Kidney (tissue), 22 donors: ENCODE results near the gene RELA. TPM values are rescaled to one million over a fixed set of nuclear protein-coding genes. Genes with fewer than 3 reads are reported as not detected.

Experiments used
- DNase-seq, 5 donors: peaks; one replicate each; pipeline ENCODE4 v3.0.0-alpha.2; 2013 to 2020
- FAIRE-seq: peaks from 2 replicates; lab custom pipeline; 2012; peaks lifted over from hg19 to GRCh38; lab: Jason Lieb, UNC
- H3K27ac ChIP-seq, 2 donors: one replicate each; pipeline ENCODE4 v1.7.0; 2013; ENCODE audit warnings: low read depth in 2 of 2, low read length in 2 of 2, inconsistent platforms in 1 of 2
- H3K27me3 ChIP-seq: one replicate; pipeline ENCODE4 v1.7.1; 2013; ENCODE audit warnings: low read length, inconsistent platforms; ENCODE audit not compliant: control insufficient read depth, insufficient read depth
- H3K36me3 ChIP-seq, 3 donors: one replicate each; pipeline versions ENCODE4 v1.7.0 to v1.7.1; 2013; ENCODE audit warnings: low read length in 3 of 3, control low read depth in 1 of 3, inconsistent platforms in 1 of 3; ENCODE audit not compliant: insufficient read depth in 3 of 3, control insufficient read depth in 2 of 3
- H3K4me1 ChIP-seq, 3 donors: one replicate each; pipeline versions ENCODE4 v1.7.0 to v1.7.1; 2013; ENCODE audit warnings: low read length in 3 of 3, inconsistent platforms in 1 of 3, low read depth in 1 of 3; ENCODE audit not compliant: control insufficient read depth in 2 of 3, insufficient read depth in 2 of 3
- H3K4me3 ChIP-seq, 3 donors: one replicate each; pipeline versions ENCODE4 v1.7.0 to v1.8.1; 2013; ENCODE audit warnings: low read length in 3 of 3, control low read depth in 1 of 3, inconsistent platforms in 1 of 3
- H3K9ac ChIP-seq, 3 donors: one replicate each; pipeline versions ENCODE4 v1.7.0 to v1.7.1; 2013; ENCODE audit warnings: low read length in 3 of 3, control low read depth in 1 of 3, inconsistent platforms in 1 of 3
- H3K9me3 ChIP-seq, 3 donors: one replicate each; pipeline versions ENCODE4 v1.7.0 to v1.7.1; 2013; ENCODE audit warnings: low read length in 3 of 3, control low read depth in 1 of 3, inconsistent platforms in 1 of 3; ENCODE audit not compliant: control insufficient read depth in 2 of 3, insufficient read depth in 1 of 3
- CTCF ChIP-seq: IDR thresholded peaks from 3 replicates; pipeline ENCODE4 v1.5.1; 2012; ENCODE audit warnings: mild to moderate bottlenecking, moderate library complexity, borderline replicate concordance; ENCODE audit not compliant: insufficient read depth; ENCODE audit errors: extremely low read depth
- intact Hi-C: fragments of 100-400 bp; cut with DNase I; formaldehyde crosslinking; loops from one replicate; pipeline ENCODE4 v1.11.1; 2022
- long read RNA-seq, 10 donors: library from polyadenylated mRNA in 1 of 10; unstranded in 1 of 10; transcript quantifications; one replicate each; pipeline ENCODE4 v2.0.0 and lab custom pipeline, GENCODE V29; 2021 to 2026
- polyA plus RNA-seq: library from polyadenylated mRNA; stranded (reverse); fragments of 350-450 nt; fragmentation: Illumina TruSeq; extraction: RNeasy Lipid Tissue Mini Kit (QIAGEN cat#74804); gene quantifications from one replicate; pipeline ENCODE4 v1.2.3, GENCODE V29; 2014; ENCODE audit warnings: low read depth, low replicate concordance; ENCODE audit not compliant: insufficient read depth
- total RNA-seq: library from RNA; stranded (reverse); fragmentation: NEBNext Ultra II Directional; extraction: Animal tissue kit (Norgen Biotek cat#: 25700); gene quantifications from one replicate; pipeline ENCODE4 v1.2.1, GENCODE V29; 2021
- donor health status: control.
- donor health status: control.
- donor health status: control.
- donor health status: control.
- donor health status: control.
- donor health status: DM: yes; HTN: yes; CAD: no.
- donor health status: Normal renal cell carcinoma (clear cell type).

The RELA gene
- total RNA-seq (81.6 TPM), polyA plus RNA-seq (34.8 TPM)
- long read RNA-seq, donor 1, partial matches to known transcripts = 0 of 4 reads
- long read RNA-seq, donor 1, other reads (novel, unspliced or antisense) = 0 of 4 reads
- long read RNA-seq, donor 2, transcript RELA-202 (11 exons, 2,700 nt) = major isoform, 5 of 10 reads
- long read RNA-seq, donor 2, partial matches to known transcripts = 0 of 10 reads
- long read RNA-seq, donor 2, other reads (novel, unspliced or antisense) = 0 of 10 reads
- long read RNA-seq, donor 3, transcript RELA-202 (11 exons, 2,700 nt) = major isoform, 8 of 18 reads
- long read RNA-seq, donor 3, partial matches to known transcripts = 6 of 18 reads
- long read RNA-seq, donor 3, other reads (novel, unspliced or antisense) = 0 of 18 reads
- long read RNA-seq, donor 4, partial matches to known transcripts = 0 of 5 reads
- long read RNA-seq, donor 4, other reads (novel, unspliced or antisense) = 0 of 5 reads
- long read RNA-seq, donor 5, partial matches to known transcripts = 0 of 1 reads
- long read RNA-seq, donor 5, other reads (novel, unspliced or antisense) = 0 of 1 reads
- long read RNA-seq, donor 6 = 0 reads
- long read RNA-seq, donor 7, transcript RELA-202 (11 exons, 2,700 nt) = major isoform, 7 of 48 reads
- long read RNA-seq, donor 7, partial matches to known transcripts = 14 of 48 reads
- long read RNA-seq, donor 7, other reads (novel, unspliced or antisense) = 27 of 48 reads
- long read RNA-seq, donor 8, partial matches to known transcripts = 0 of 2 reads
- long read RNA-seq, donor 8, other reads (novel, unspliced or antisense) = 0 of 2 reads
- long read RNA-seq, donor 9, partial matches to known transcripts = 0 of 3 reads
- long read RNA-seq, donor 9, other reads (novel, unspliced or antisense) = 0 of 3 reads
- long read RNA-seq, donor 10, partial matches to known transcripts = 0 of 3 reads
- long read RNA-seq, donor 10, other reads (novel, unspliced or antisense) = 0 of 3 reads

GRCh38 chr11:65662799-65663638 is at the start of gene RELA:
Gene RELA, minus strand, starts transcription at chr11:65662916. Its CDS starts 84 bp downstream, at chr11:65662832.
- FAIRE-seq = no peak

GRCh38 chr11:65711785-65712632 is 49.3 kb upstream of the RELA start, which contains the start of gene KAT5:
Gene KAT5, plus strand, starts transcription at chr11:65712252. Its CDS starts 16 bp downstream, at chr11:65712268.
- TF ChIP-seq CTCF = peak; percentile 99
- intact Hi-C loops = loop anchor here (10.0 kb wide), 1 partner anchor 103 kb away; no protein-coding TSS in a partner anchor
- Histone ChIP-seq H3K9me3 (no peaks in the 10 kb centered on the region), H3K4me1 (peaks cover 0 to 7% (median 0%) of the 10 kb centered on the region in 3 donors), H3K27ac (peak within 1 kb of the TSS; percentile 100), H3K36me3 (peaks cover 10 to 30% (median 22%) of the 10 kb centered on the region in 3 donors), H3K4me3 (peak within 1 kb of the TSS; percentile 84 to 92 (median 89)), H3K9ac (peak within 1 kb of the TSS; percentile 80 to 91 (median 90)), H3K27me3 (no peaks in the 10 kb centered on the region)
- no peak for FAIRE-seq
- DNase-seq = peak; percentile 99 to 100 (median 99)

More at GRCh38 chr11:65662799-65663638, at the start of gene RELA:
- peak; percentile 93 to 98 (median 95) for DNase-seq
- no peak for TF ChIP-seq CTCF
- Histone ChIP-seq H3K36me3 (peaks cover 0 to 30% (median 25%) of the 10 kb centered on the region in 3 donors), H3K4me1 (peaks cover 0 to 10% (median 6%) of the 10 kb centered on the region in 3 donors), H3K27me3 (no peaks in the 10 kb centered on the region), H3K4me3 (peak within 1 kb of the TSS; percentile 77 to 99 (median 91)), H3K9ac (peak within 1 kb of the TSS; percentile 81 to 99 (median 96)), H3K9me3 (no peaks in the 10 kb centered on the region), H3K27ac (peak within 1 kb of the TSS; percentile 99)
- intact Hi-C loops = no loop called here
